Dermis microvascular lymphatic vessel endothelial cell (primary cell): ENCODE measurements around the gene FSTL4. TPM values are rescaled to one million over a fixed set of nuclear protein-coding genes. Genes with fewer than 3 reads are reported as not detected.
A peak's percentile ranks its signal among the peaks of the same experiment; 100 is the strongest.

Experiments used
- DNase-seq, 2 donors: peaks; one replicate each; pipeline versions ENCODE4 v3.0.0 to v3.0.0-alpha.2; 2010; ENCODE audit warnings: low read depth in 2 of 2
- total RNA-seq: library from RNA; depleted of rRNA; stranded (reverse); fragments of >200 nt; gene quantifications from 2 replicates; pipeline ENCODE4 v1.2.1, GENCODE V29; 2014

The FSTL4 gene
- total RNA-seq, 1 donor from 2014 or later = under 0.01 TPM

DNA sequence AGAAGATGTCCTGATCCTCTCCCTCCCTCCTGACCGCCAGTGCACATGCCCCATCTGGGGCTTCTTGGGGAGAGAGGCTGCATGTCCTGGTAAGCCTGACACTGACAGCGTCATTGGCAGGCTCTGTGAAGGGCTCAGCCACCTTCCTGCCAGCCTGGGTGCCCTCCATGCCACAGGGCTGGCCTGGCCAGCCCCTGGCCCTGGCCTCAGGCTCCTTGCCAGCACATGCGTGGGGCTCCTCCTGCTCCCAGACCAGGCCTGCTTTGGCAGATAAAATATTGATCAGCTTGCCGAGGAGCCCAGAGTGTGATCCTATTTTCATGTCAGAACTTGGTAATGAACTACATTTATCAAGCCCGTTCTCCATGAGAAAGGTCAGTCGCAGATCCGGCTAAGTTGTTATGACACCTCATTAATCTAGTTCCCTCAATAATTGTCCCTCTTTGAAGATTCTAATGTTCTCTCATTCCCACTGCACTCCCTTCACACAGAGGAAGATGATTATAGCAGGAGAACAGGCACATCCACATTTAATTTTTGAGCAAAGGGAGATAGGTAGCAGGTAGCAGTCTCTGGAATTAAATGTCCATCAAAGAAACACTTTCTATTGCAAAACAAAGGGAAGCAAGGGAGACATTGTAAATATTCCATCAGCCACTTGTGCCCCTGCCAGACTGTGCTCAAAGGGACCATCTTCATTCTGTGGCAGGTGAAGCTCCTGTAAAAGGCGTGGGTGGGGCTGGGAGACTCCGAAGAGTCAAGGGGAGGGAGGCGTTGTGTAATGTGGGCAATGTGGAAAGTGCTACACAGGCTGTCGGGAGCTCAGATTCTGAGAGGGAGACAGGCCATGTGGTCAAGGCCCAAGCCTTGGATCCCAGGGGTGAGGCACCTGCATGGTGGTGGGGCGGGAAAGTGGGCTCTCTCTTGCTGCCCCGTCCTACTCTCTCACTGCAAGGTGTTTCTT is 288.6 kb downstream of the FSTL4 start:
- DNase-seq = no peak

DNA sequence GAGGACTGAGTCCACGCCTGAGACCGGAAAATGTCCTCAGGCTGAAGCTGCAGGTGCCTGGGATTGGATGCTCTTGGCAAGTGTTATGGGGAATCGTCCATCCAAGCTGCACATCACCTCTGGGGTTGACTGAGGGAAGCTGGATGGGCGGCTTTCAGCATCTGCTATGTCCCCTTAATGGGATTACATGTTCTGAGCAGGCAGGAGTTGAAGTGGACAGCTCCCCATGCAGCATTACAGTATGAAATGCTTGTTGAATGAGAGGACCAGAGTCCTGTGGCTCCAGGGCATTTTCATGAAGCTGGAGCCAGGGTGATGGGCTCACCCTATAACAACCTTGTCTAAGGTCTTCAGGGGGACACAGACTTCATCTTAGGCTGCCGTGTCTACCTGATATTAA is 289.6 kb downstream of the FSTL4 start:
- no peak for DNase-seq

DNA sequence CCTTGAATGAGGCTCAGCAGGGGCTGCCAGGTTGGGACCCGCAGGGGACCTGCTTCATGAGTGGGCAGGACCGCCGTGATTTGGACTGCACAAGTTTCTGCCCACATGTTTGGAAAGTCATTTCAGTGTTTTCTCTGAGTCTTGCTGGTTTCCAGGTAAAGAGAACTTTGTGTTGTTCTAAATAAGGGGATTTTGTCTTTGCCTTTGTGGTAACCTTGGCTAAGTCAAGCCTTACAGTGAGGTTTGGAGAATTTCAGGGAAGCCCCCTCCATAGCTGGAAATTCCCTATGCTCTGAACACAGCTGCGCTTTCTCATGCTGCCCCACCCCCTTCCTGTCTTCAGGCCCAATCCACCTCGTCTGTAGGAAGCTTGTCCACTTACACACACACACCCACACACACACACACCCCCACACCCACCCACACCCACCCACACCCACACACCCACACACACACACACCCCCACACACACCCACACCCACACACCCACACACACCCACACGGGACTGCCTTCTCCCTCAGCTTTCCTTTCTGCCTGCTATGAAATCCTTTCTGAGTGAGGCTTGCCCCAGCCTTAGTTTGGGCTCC is 290.4 kb downstream of the FSTL4 start:
- peak; percentile 18 to 24 for DNase-seq

DNA sequence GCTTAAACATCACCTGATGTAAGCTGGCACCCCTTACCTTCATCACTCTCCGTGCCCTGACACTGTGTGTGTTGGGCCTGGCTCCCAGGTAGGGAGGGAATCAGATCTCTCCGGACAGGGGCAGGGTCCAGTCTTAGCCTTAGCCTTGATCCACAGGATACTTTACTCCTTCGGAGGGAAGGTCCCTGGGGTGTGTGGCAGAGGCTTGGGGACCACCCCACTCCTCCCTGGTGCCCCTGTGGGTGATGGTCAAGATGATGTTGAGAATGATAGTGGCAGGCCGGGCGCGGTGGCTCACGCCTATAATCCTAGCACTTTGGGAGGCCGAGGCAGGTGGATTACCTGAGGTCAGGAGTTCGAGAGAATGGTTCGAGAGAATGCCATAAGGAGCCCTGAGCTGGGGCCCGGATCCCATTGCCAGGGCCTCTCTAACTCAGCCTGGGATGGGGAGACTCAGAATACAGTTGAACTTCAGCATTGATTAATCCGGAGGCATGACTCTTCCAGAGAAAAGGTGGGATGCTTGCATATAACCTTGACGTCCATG is 291.0 kb downstream of the FSTL4 start:
- no peak for DNase-seq

DNA sequence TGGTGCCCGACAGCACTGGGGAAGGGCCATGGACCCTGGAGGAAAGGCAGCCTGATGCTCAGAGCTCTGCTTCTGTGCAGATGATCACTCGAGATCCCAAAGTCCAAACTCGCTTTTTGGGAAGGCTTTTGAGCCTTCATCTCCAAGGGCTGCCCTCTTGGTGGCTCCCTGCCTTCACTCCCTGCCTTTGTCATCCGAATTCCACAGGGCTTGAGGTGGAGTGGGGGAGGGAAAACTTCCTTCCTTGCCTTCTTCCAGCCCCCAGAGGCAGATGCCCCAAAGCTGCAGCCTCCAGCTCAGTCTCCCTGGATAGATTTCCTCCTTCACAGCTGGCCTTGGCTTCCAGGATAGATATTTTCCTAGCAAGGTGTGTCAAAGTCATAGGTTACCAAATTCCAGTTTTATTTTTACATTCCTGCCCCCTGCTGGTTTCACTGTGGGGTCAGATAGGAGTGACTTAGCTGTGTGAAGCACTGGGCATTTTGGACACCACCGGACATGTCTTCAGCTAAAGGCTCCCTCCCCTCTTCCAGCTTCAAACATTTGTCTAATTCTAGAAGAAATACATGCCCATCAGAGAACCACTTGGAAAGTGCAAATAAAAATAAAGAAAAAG is 292.3 kb downstream of the FSTL4 start:
- DNase-seq = peak in 1 of 2 donors; percentile 7

DNA sequence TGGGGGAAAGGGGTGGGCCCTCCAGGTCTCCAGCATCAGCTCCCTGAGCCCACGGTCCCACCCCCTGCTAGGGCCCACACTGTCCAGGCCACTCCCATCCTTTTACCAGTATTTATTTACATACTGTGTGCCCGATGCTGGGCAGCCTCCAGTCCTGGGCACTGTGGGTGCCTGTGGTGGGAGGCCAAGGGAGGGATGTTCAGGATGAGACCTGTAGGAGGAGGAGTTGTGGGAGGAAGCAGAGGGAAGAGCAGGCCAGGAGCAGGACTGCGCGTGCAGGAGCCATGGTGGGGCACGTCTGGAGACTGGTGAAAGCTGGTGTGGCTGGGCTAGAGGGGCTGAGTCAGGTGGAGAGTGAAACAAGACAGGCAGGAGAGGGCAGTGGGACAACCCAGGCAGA is 293.1 kb downstream of the FSTL4 start:
- DNase-seq = no peak

DNA sequence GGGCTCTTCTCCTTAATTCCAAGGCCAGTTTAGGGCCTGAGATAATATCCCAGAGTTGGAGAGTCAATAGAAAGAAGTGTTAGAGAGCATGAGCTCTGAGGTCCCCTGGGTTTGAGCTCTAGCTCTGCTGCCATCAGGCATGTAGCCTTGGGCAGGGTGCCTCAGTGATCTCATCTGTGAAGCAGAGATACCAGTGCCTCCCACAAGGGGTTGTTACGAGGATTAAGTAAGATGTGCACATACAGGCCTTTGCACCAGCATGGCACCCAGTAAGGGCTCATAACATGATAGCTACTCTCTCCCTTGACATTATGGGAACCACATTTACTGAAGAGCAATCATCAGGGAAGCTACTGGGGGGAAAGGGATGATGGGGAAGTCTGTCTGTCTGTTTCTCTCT is 294.8 kb downstream of the FSTL4 start:
- DNase-seq = no peak

DNA sequence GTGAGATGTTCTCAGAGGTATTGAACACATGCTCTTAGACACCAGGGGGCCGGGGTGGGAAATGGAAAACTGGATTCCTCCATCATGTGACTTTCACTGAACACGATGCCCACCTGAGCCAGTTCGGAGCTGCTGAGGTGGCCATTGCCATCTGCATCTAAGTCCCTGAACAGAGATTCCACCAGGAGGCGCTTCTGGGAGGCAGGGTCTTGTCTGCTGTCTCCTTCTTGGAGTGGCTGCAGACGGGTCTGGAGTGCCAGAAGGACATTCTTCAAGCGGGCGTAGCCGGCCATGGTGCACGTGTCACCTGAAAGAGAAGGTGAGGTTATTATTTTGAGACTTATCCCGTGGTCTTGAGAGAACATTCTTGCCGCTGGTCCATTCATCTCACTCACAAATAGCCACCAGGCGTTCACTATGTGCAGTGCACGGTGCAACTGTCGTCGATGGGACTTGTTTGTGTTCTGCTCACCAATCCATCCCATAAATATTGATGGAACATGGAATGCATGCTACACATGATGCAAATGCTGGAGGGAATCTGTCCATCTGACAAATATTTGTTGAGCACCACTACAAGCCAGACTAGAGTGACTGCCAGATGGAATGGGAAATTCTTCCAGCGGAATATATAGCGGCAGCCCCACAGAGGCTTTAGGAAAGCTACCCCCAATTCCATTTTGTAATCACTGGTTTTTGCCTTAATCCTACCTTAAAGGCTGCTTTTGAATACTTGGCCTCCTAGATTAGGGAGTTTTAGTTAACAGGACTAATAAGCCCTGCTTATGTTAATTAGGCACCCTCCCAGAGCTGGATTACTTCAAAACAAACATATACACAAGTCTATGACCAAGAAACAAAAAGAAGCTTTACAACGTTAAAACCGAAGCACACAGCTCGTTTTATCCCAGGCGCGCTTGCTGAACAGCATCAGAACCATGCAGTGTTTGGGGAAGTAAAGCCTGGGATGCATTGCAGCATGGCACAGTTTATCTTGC is 295.7 kb downstream of the FSTL4 start:
- peak in 1 of 2 donors; percentile 29 for DNase-seq

DNA sequence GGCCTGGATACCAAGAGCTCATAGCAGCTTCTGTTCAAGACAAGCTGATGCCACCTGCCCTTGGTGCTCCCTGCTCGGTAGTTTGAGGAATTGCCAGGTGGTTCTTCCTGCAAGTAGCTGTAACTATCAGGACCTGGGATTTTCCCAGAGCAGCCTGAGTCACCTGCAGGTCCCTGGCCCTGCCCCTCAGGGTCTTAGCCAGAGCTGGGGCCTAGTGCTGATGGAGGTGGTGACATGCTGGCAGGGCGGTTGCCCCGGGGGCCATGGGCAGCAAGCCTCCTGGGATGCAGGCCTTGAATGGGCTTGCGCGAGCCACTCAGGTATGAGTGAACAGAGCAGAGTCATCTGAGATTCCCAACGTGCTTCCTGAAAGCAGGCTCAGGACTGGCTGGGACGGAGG is 298.3 kb downstream of the FSTL4 start:
- no peak for DNase-seq

DNA sequence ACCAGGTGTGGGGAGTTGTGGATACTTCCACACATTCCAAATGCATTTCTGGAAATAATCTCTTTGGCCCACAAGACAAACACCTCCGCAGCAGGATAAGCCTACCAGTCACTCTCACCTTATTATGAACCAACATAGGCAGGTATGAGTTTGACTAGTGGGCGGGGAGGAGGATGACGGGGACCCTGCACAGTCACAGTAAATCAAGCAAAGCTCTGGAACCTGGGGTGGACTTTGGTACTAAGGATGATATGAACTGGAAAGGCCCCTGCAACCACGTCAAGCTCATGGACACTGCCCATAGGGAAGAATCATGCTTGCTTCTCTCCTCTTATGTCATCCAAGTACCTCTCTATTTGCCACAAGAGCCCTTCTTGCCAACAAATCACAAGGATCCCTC is 301.2 kb downstream of the FSTL4 start:
- DNase-seq = no peak

DNA sequence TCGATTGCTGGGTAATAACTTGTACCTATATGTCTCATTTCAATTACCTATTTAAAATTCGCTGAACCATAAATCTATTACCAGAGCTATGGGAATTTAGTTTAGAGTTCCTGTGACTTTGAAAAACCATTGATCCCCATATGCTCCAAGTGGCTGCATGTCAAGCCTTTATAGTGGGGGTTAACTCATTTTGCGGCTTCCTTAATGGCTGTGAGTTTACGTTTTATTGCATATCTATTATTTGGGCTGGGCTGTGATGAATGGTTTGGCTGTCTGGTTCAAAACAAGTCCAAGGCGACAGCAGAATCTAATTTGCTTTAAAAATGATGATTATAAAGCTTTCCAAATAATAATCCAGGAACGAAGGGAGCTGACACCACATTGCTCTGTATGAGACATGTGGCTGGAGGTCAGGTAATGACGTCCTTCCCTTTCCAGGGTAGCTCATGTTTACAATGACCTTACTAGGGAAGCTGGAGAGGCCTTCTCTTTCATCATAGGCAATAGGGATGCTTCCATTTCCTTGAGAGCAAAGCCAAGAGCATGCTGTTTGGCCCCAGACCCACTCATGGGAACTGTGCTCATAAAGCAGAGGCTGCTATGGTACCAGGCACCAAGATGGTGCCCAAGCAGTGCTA is 302.2 kb downstream of the FSTL4 start:
- DNase-seq = peak in 1 of 2 donors; percentile 87

DNA sequence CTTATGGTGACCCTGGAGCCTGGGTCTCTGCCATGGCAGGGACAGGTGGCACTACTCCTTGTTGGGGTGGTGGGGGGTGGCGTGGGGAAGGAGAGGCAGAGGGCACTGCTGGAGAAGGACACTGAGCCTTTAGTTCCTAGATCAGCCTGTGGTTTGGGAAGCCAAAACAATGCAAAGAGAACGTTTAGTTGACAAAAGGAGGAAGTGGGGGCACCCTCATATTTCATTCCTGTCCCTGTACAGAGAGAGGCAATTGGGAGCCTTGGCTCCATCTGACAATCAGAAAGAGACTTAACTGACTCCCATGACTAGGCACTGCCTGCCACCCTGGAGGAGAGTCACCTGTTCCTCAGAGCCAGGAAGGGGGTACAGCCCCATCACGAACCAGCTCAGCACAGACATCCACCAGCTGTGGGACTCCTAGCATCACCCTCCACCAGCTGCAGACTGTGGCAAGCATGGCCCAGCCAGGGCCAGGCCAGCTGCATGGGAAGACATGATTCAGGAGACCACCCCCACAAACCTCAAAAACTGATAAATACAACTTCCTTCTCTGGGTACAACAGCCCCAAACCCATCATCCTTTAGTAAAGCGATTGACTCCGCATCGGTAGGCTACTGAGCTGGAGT is 303.1 kb downstream of the FSTL4 start:
- no peak for DNase-seq

DNA sequence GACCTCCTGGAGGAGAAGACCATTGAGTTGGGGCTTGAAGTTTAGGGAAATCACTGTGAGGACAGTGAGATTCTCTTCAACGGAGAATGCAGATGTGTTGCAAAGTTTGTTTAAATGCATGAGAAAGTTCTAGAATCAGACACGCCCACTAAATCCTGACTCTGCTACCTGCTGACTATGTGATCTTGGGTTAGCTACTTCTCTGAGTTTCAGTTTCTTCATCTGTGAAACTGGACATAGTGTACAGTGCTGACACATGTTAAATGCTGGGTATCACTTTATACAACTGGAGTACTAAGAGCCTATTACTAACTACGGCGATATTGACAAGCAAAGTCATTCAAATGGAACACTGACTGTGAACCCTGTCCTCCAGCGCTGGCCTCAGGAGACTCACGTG is 305.1 kb downstream of the FSTL4 start:
- no peak for DNase-seq

DNA sequence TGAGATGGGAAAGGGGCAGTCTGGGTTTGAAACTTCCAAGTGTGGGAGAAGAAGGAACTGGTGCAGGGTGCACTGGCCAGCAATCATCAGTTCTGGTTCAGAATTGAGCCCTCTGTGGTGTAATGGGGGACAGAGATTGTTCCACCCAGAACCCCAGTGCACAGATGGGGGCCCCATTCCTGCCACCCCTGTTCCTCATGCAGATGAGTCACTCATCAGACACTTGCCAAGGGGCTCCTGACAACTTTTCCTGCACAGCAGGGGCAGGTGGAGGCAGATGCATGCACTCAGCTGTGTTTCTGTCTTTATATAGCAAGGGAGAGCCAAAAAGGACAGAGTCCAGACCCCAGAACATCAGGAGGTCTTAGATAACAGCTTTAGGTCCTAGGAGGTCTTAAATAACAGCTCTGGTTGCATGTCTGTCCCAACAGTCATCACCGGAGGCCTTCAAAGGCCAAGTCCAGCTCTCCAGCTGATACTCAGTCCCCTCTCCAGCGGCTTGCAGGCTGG is 307.6 kb downstream of the FSTL4 start:
- DNase-seq = no peak

DNA sequence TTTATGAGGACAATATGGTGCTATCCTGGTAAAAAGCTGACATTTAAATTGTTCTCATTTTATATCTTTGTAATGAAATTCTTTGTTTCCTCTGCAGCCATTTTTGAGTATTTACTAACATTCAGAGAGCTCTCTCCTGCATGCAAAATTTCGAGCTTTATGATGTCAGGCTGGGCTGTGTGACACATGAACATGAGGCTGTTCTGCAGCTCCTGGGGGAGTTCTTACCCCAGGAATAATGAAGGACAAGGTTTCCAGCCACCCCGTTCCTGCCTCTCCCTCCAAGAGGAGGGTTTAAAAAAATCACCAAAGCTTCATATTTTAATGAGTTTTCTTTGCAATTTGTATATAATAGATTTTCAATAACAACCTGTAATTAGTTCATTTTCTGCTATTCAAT is 308.2 kb downstream of the FSTL4 start:
- DNase-seq = no peak

DNA sequence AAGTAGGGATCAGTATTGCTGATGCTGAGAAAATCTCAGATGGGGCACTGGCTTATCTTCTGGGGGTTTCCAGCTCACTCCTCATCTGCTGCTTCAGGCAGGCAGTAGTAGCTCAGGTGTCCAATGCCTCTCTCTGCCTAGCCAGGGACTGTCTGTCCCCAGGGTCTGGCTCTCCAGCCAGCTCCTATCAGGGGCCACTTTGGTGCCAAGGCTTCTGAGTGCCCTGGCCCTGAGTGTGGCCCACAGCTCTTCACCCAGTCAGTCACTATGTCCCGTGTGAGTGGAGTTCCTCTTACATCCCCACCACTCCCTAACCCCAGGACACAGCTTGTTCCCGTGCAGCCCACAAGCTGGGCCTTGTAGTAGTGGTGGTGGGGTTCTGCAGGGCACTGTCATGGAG is 309.0 kb downstream of the FSTL4 start:
- DNase-seq = no peak

DNA sequence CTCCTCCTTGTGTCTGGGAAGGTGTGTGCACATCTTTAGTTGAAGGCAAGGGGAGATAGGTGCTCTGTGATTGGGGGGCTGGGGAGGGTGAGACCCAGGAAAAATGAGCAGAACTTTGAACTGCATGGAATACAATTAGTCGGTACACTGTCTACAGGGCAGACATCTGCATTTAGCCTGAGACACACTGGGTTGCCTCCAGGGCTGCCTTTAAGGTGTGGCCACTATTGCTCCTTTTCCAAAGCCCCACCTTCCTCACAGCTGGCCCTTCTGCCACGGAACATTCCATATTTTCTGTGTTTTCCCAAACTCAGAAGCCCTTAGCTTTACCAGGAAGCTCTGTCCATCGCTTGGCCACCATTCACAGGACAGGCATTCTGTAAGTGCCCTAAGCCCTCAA is 312.6 kb downstream of the FSTL4 start:
- no peak for DNase-seq

DNA sequence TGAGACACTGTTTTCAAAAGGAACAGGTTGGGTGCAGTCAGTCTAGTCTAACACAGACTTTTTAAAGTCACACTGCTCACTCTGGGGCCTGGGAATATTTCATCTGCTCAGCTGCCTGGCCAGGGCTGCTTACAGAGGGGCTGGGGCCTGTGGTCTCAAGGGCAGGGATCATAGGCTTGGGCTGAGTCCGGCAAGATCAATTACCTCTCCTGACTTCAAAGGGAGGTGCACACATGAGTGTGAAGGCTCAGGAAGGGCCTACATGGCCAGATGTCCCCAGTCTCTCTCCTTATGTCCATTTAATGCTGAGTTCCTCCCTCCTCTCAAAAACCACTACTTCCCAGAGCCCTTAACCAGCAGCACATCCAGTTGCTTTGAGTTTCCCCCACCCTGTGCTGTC is 313.3 kb downstream of the FSTL4 start:
- DNase-seq = no peak

DNA sequence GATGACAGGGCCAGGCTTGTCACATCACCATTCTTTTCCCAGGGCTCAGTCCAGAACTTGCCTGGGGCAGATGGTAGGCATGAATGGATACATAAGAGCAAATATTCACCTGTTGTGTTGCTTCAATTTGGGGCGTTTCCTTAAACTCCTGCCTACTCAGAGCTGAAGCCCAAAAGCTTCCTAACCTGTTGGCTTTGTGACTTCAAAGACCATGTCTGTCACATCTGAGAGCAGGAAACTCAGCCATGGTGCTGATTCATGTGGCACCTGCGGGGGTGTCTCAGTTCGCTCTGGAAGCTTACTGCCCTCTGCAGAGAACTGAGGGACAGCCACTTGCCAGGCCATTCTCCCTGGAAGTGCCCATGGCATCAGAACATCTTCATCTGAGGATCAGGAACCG is 313.9 kb downstream of the FSTL4 start:
- DNase-seq = no peak

DNA sequence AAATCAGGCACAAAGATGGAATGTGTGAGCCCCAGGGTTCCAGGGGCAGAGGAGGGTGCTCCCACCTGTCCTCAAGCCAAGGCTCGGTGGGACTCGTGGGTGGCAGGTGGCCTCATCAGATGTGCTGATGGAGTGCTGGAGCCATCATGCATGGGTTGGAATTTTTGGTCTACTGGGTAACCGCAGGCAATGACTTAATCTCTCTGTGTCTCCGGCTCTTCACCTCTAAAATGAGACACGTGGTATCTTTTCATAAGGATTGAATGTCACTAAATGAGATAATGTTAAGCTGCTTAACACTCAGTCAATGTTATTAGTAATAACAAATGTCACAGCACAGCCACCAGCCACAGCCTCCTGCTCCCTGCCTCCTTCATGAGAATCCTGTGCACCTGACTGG is 315.0 kb downstream of the FSTL4 start:
- DNase-seq = no peak
